T-cell (primary cell): ENCODE results near the gene MAP3K9. TPM values are rescaled to one million over a fixed set of nuclear protein-coding genes. Genes with fewer than 3 reads are reported as not detected.

Source experiments
- ATAC-seq, 4 experiments: fragments of 200-7000 bp in 3 of 4; fragments of 150-1000 bp in 1 of 4; cut with Tn5 transposase; replicated peaks in 1 of 4; 1 replicate in 3 of 4; 2 replicates in 1 of 4; pipeline ENCODE4 v1.10.0; 2021; ENCODE audit warnings: moderate library complexity in 3 of 4, mild to moderate bottlenecking in 2 of 4, moderate number of reproducible peaks in 1 of 4
- CTCF ChIA-PET, 2 donors: fragments of 300-600 bp; sonication (Branson Sonifier 250); formaldehyde crosslinking; loops; one replicate each; lab custom pipeline; 2022; ENCODE audit warnings: antibody characterized with exemption in 2 of 2; lab: Charles Lee
- POLR2A ChIA-PET, 2 donors: fragments of 300-600 bp; sonication (Branson Sonifier 250); formaldehyde crosslinking; loops; one replicate each; lab custom pipeline; 2022; ENCODE audit warnings: antibody characterized with exemption in 2 of 2; lab: Charles Lee
- DNase-seq, 35 experiments: peaks; one replicate each; pipeline versions ENCODE4 v3.0.0 to v3.0.0-alpha.2; 2013 to 2023
- H3K27ac ChIP-seq: one replicate; pipeline ENCODE4 v1.5.1; 2013; ENCODE audit warnings: low read length
- H3K27me3 ChIP-seq, 2 experiments: replicated peaks in 1 of 2; 1 replicate in 1 of 2; 2 replicates in 1 of 2; pipeline versions ENCODE4 v1.6.1 to v1.7.0; 2013; ENCODE audit warnings: low read length in 1 of 2, mixed read lengths in 1 of 2; ENCODE audit not compliant: control insufficient read depth in 2 of 2, insufficient read depth in 2 of 2; ENCODE audit errors: extremely low read depth in 1 of 2
- H3K36me3 ChIP-seq, 2 donors: 1 replicate in 1 of 2; 2 replicates in 1 of 2; pipeline versions ENCODE4 v1.6.1 to v1.7.0; 2013; ENCODE audit warnings: low read length in 1 of 2; ENCODE audit not compliant: control insufficient read depth in 2 of 2, insufficient read depth in 1 of 2; ENCODE audit errors: extremely low read depth in 1 of 2
- H3K4me1 ChIP-seq, 2 experiments: 1 replicate in 1 of 2; 2 replicates in 1 of 2; pipeline versions ENCODE4 v1.6.1 to v1.7.0; 2013; ENCODE audit warnings: low read length in 2 of 2, mixed read lengths in 1 of 2; ENCODE audit not compliant: insufficient read depth in 2 of 2, control insufficient read depth in 1 of 2; ENCODE audit errors: extremely low read depth in 1 of 2
- H3K4me3 ChIP-seq, 2 donors: 1 replicate in 1 of 2; 2 replicates in 1 of 2; pipeline versions ENCODE4 v1.5.1 to v1.7.0; 2013; ENCODE audit warnings: mild to moderate bottlenecking in 2 of 2, low read length in 1 of 2, moderate library complexity in 1 of 2; ENCODE audit not compliant: control insufficient read depth in 1 of 2; ENCODE audit errors: extremely low read depth in 1 of 2
- H3K9me3 ChIP-seq: 2 replicates; pipeline ENCODE4 v1.7.0; 2013
- H3K27ac Mint-ChIP-seq, 2 donors: one replicate each; pipeline ENCODE4 v1.8.0; 2020 to 2021; ENCODE audit warnings: mild to moderate bottlenecking in 2 of 2, mixed read lengths in 2 of 2
- H3K27me3 Mint-ChIP-seq, 2 donors: one replicate each; pipeline ENCODE4 v1.8.0; 2021 to 2022; ENCODE audit warnings: mixed read lengths in 2 of 2
- H3K36me3 Mint-ChIP-seq: one replicate; pipeline ENCODE4 v1.8.0; 2021; ENCODE audit warnings: mixed read lengths
- H3K4me1 Mint-ChIP-seq, 3 donors: one replicate each; pipeline ENCODE4 v1.8.0; 2020 to 2022; ENCODE audit warnings: mixed read lengths in 3 of 3, mild to moderate bottlenecking in 1 of 3
- H3K4me3 Mint-ChIP-seq, 3 donors: one replicate each; pipeline ENCODE4 v1.8.0; 2020 to 2022; ENCODE audit warnings: mild to moderate bottlenecking in 3 of 3, mixed read lengths in 3 of 3, moderate library complexity in 3 of 3
- H3K9me3 Mint-ChIP-seq, 3 donors: one replicate each; pipeline ENCODE4 v1.8.0; 2020 to 2022; ENCODE audit warnings: mixed read lengths in 3 of 3
- WGBS: methylation state at CpG from one replicate; pipeline ENCODE4 v1.1.5; 2013; ENCODE audit warnings: missing lambda C conversion rate; ENCODE audit not compliant: insufficient coverage; 5-methylcytosine and 5-hydroxymethylcytosine counted together
- total RNA-seq, 35 experiments: library from RNA in 6 of 35; stranded (reverse) in 6 of 35; fragments of 120-200 nt in 1 of 35; gene quantifications; one replicate each; pipeline versions ENCODE4 v1.2.1 to v1.2.4 and lab custom pipeline; 2013 to 2026

Gene MAP3K9
- total RNA-seq, 5 donors from 2014 or later (not counting 1 experiment from before 2014, with no cell fraction given) = 4.8 to 7.0 (median 6.6) TPM

- Histone ChIP-seq H3K36me3 (no peaks in the 10 kb centered on the region), H3K9me3 (no peaks in the 10 kb centered on the region), H3K4me3 (no peak overlapping the region), H3K27me3 (no peaks in the 10 kb centered on the region), H3K4me1 (peaks cover 0 to 9% of the 10 kb centered on the region in 2 experiments), H3K27ac (no peak overlapping the region)
- H3K9me3 Mint-ChIP-seq = no peaks in the 10 kb centered on the region
- no peak overlapping the region for H3K4me3 Mint-ChIP-seq
- POLR2A ChIA-PET = no interaction called here
- ATAC-seq (no peak), DNase-seq (no peak)
- peaks cover 5% of the 10 kb centered on the region for H3K36me3 Mint-ChIP-seq
- 96% methylated on average over 4 of the region's 9 CpGs for WGBS
- peaks cover 14 to 24% (median 21%) of the 10 kb centered on the region in 3 donors for H3K4me1 Mint-ChIP-seq
- no peak overlapping the region for H3K27ac Mint-ChIP-seq
- no peaks in the 10 kb centered on the region for H3K27me3 Mint-ChIP-seq
- CTCF ChIA-PET = no interaction called here
These were observed 23.8 kb downstream of the MAP3K9 start for GRCh38 chr14:70785556-70785955.

GRCh38 chr14:70784886-70785285, 24.4 kb downstream of the MAP3K9 start:
- peaks cover 5% of the 10 kb centered on the region for H3K36me3 Mint-ChIP-seq
- H3K27me3 Mint-ChIP-seq = no peaks in the 10 kb centered on the region
- Histone ChIP-seq H3K4me3 (no peak overlapping the region), H3K9me3 (no peaks in the 10 kb centered on the region), H3K27ac (no peak overlapping the region), H3K36me3 (no peaks in the 10 kb centered on the region), H3K27me3 (no peaks in the 10 kb centered on the region), H3K4me1 (peaks cover 0 to 9% of the 10 kb centered on the region in 2 experiments)
- no peak overlapping the region for H3K4me3 Mint-ChIP-seq
- 100% methylated on average over 1 of the region's 2 CpGs for WGBS
- DNase-seq = no peak
- CTCF ChIA-PET = interaction anchor here (0.5 to 0.6 kb wide), 2 partner anchors 69 to 265 kb away, joined by 3 to 5 read pairs; no protein-coding TSS in a partner anchor
- H3K27ac Mint-ChIP-seq = no peak overlapping the region
- H3K9me3 Mint-ChIP-seq = no peaks in the 10 kb centered on the region
- peaks cover 18 to 27% (median 27%) of the 10 kb centered on the region in 3 donors for H3K4me1 Mint-ChIP-seq
- POLR2A ChIA-PET = no interaction called here
- no peak for ATAC-seq

GRCh38 chr14:70782361-70782760, 27.0 kb downstream of the MAP3K9 start:
- Mint-ChIP-seq H3K27ac (no peak overlapping the region), H3K4me3 (no peak overlapping the region), H3K27me3 (no peaks in the 10 kb centered on the region), H3K9me3 (no peaks in the 10 kb centered on the region), H3K4me1 (peaks cover 18 to 31% (median 27%) of the 10 kb centered on the region in 3 donors), H3K36me3 (peaks cover 8% of the 10 kb centered on the region)
- Histone ChIP-seq H3K27ac (no peak overlapping the region), H3K36me3 (no peaks in the 10 kb centered on the region), H3K4me1 (peaks cover 0 to 9% of the 10 kb centered on the region in 2 experiments), H3K4me3 (no peak overlapping the region), H3K27me3 (no peaks in the 10 kb centered on the region), H3K9me3 (no peaks in the 10 kb centered on the region)
- WGBS = no CpG with 5 or more reads among the region's 2 CpGs
- peak in 1 of 4 experiments; percentile 35 for ATAC-seq
- ChIA-PET CTCF (no interaction called here), POLR2A (interaction anchor here in 1 of 2 donors (0.5 kb wide), 1 partner anchor 188 kb away, joined by 3 read pairs; no protein-coding TSS in a partner anchor)
- DNase-seq = no peak

- Mint-ChIP-seq H3K4me1 (peaks cover 18 to 31% (median 27%) of the 10 kb centered on the region in 3 donors), H3K9me3 (no peaks in the 10 kb centered on the region), H3K4me3 (no peak overlapping the region), H3K36me3 (peaks cover 6% of the 10 kb centered on the region), H3K27ac (peak overlapping the region in 1 of 2 donors; percentile 34), H3K27me3 (no peaks in the 10 kb centered on the region)
- H3K4me3 ChIP-seq = no peak overlapping the region
- ChIA-PET POLR2A (interaction anchor here in 1 of 2 donors (0.6 kb wide), 1 partner anchor 225 kb away, joined by 7 read pairs; no protein-coding TSS in a partner anchor), CTCF (no interaction called here)
- no peaks in the 10 kb centered on the region for H3K9me3 ChIP-seq
- WGBS = 48% methylated on average over 5 of the region's 9 CpGs
- ATAC-seq (peak in 1 of 4 experiments; percentile 46), DNase-seq (peak in 4 of 35 experiments; percentile 3 to 27 (median 15))
- H3K27ac ChIP-seq = no peak overlapping the region
- no peaks in the 10 kb centered on the region for H3K27me3 ChIP-seq
- H3K4me1 ChIP-seq = peaks cover 0 to 9% of the 10 kb centered on the region in 2 experiments
- no peaks in the 10 kb centered on the region for H3K36me3 ChIP-seq
These were observed 28.8 kb downstream of the MAP3K9 start for GRCh38 chr14:70780396-70781075.

GRCh38 chr14:70779667-70780066, 29.6 kb downstream of the MAP3K9 start:
- DNase-seq (no peak), ATAC-seq (no peak)
- Histone ChIP-seq H3K27ac (no peak overlapping the region), H3K4me1 (peaks cover 0 to 9% of the 10 kb centered on the region in 2 experiments), H3K36me3 (no peaks in the 10 kb centered on the region), H3K4me3 (no peak overlapping the region), H3K9me3 (no peaks in the 10 kb centered on the region), H3K27me3 (no peaks in the 10 kb centered on the region)
- H3K4me3 Mint-ChIP-seq = no peak overlapping the region
- H3K27ac Mint-ChIP-seq = no peak overlapping the region
- peaks cover 18 to 31% (median 27%) of the 10 kb centered on the region in 3 donors for H3K4me1 Mint-ChIP-seq
- 92% methylated on average over 4 of the region's 4 CpGs for WGBS
- ChIA-PET POLR2A (interaction anchor here in 1 of 2 donors (0.6 kb wide), 1 partner anchor 225 kb away, joined by 7 read pairs; no protein-coding TSS in a partner anchor), CTCF (no interaction called here)
- no peaks in the 10 kb centered on the region for H3K27me3 Mint-ChIP-seq
- H3K9me3 Mint-ChIP-seq = no peaks in the 10 kb centered on the region
- H3K36me3 Mint-ChIP-seq = peaks cover 3% of the 10 kb centered on the region

- no peak for DNase-seq
- no CpG with 5 or more reads among the region's 2 CpGs for WGBS
- Histone ChIP-seq H3K4me1 (no peaks in the 10 kb centered on the region), H3K4me3 (no peak overlapping the region), H3K27ac (no peak overlapping the region), H3K36me3 (no peaks in the 10 kb centered on the region), H3K27me3 (no peaks in the 10 kb centered on the region), H3K9me3 (no peaks in the 10 kb centered on the region)
- Mint-ChIP-seq H3K4me1 (peaks cover 6 to 13% (median 9%) of the 10 kb centered on the region in 3 donors), H3K4me3 (no peak overlapping the region), H3K27me3 (no peaks in the 10 kb centered on the region), H3K36me3 (peaks cover 3% of the 10 kb centered on the region), H3K27ac (no peak overlapping the region), H3K9me3 (no peaks in the 10 kb centered on the region)
- ChIA-PET POLR2A (no interaction called here), CTCF (interaction anchor here in 1 of 2 donors (0.6 kb wide), 1 partner anchor 310 kb away, joined by 4 read pairs; no protein-coding TSS in a partner anchor)
- ATAC-seq = no peak
These were observed 33.1 kb downstream of the MAP3K9 start for GRCh38 chr14:70776197-70776596.
